ENCODE data around the gene EPS15.
"Not testable (repeated sequence)": the region's sequence is repeated elsewhere in the genome, so short reads cannot be mapped to it uniquely, and the experiment has no call there.

Gene EPS15

GRCh38 chr1:51474832-51475620, 44.0 kb downstream of the EPS15 start:
- in situ Hi-C loops (cut with MboI; ENCODE audit: low sequenced_read_pairs) = not testable (repeated sequence)

- in situ Hi-C loops (cut with MboI; ENCODE audit: low sequenced_read_pairs) = no loop called here
These were observed 45.5 kb downstream of the EPS15 start for GRCh38 chr1:51473331-51474115.

- in situ Hi-C loops (cut with MboI; ENCODE audit: low sequenced_read_pairs) = no loop called here
These were observed 46.7 kb downstream of the EPS15 start for GRCh38 chr1:51472359-51472758.

- in situ Hi-C loops (cut with MboI; ENCODE audit: low sequenced_read_pairs) = no loop called here
These were observed 49.5 kb downstream of the EPS15 start for GRCh38 chr1:51469518-51469917.

- in situ Hi-C loops (cut with MboI; ENCODE audit: low sequenced_read_pairs) = no loop called here
These were observed 54.2 kb downstream of the EPS15 start for GRCh38 chr1:51464828-51465227.

- in situ Hi-C loops (cut with MboI; ENCODE audit: low sequenced_read_pairs) = no loop called here
These were observed 55.5 kb downstream of the EPS15 start for GRCh38 chr1:51463561-51463960.

- in situ Hi-C loops (cut with MboI; ENCODE audit: low sequenced_read_pairs) = not testable (repeated sequence)
These were observed 56.8 kb downstream of the EPS15 start for GRCh38 chr1:51462289-51462688.

- in situ Hi-C loops (cut with MboI; ENCODE audit: low sequenced_read_pairs) = no loop called here
These were observed 64.5 kb downstream of the EPS15 start for GRCh38 chr1:51454554-51454953.

- in situ Hi-C loops (cut with MboI; ENCODE audit: low sequenced_read_pairs) = no loop called here
These were observed 66.1 kb downstream of the EPS15 start for GRCh38 chr1:51453010-51453409.

- in situ Hi-C loops (cut with MboI; ENCODE audit: low sequenced_read_pairs) = not testable (repeated sequence)
These were observed 70.1 kb downstream of the EPS15 start for GRCh38 chr1:51448844-51449454.

GRCh38 chr1:51445351-51446090, 73.5 kb downstream of the EPS15 start:
- in situ Hi-C loops (cut with MboI; ENCODE audit: low sequenced_read_pairs) = no loop called here

- in situ Hi-C loops (cut with MboI; ENCODE audit: low sequenced_read_pairs) = no loop called here
These were observed 74.4 kb downstream of the EPS15 start for GRCh38 chr1:51444534-51445192.

- in situ Hi-C loops (cut with MboI; ENCODE audit: low sequenced_read_pairs) = no loop called here
These were observed 75.0 kb downstream of the EPS15 start for GRCh38 chr1:51444096-51444495.

GRCh38 chr1:51443555-51443954, 75.5 kb downstream of the EPS15 start:
- in situ Hi-C loops (cut with MboI; ENCODE audit: low sequenced_read_pairs) = no loop called here

GRCh38 chr1:51442616-51443015, 76.5 kb downstream of the EPS15 start:
- in situ Hi-C loops (cut with MboI; ENCODE audit: low sequenced_read_pairs) = no loop called here

- in situ Hi-C loops (cut with MboI; ENCODE audit: low sequenced_read_pairs) = no loop called here
These were observed 76.9 kb downstream of the EPS15 start for GRCh38 chr1:51442198-51442597.

- in situ Hi-C loops (cut with MboI; ENCODE audit: low sequenced_read_pairs) = no loop called here
These were observed 79.2 kb downstream of the EPS15 start for GRCh38 chr1:51439895-51440294.

GRCh38 chr1:51439053-51439452, 80.0 kb downstream of the EPS15 start:
- in situ Hi-C loops (cut with MboI; ENCODE audit: low sequenced_read_pairs) = no loop called here

GRCh38 chr1:51437391-51437790, 81.7 kb downstream of the EPS15 start:
- in situ Hi-C loops (cut with MboI; ENCODE audit: low sequenced_read_pairs) = not testable (repeated sequence)

- in situ Hi-C loops (cut with MboI; ENCODE audit: low sequenced_read_pairs) = no loop called here
These were observed 83.2 kb downstream of the EPS15 start for GRCh38 chr1:51435878-51436277.

Data from HL-60/S4 (cell line).